ENCODE data around the gene CA12. TPM values are rescaled to one million over a fixed set of nuclear protein-coding genes. Genes with fewer than 3 reads are reported as not detected.
"Not testable (repeated sequence)": the region's sequence is repeated elsewhere in the genome, so short reads cannot be mapped to it uniquely, and the experiment has no call there.

CA12 gene
- total and polyA plus RNA-seq, 2 donors (not counting 1 experiment from before 2014, with no cell fraction given), result not detected

DNA sequence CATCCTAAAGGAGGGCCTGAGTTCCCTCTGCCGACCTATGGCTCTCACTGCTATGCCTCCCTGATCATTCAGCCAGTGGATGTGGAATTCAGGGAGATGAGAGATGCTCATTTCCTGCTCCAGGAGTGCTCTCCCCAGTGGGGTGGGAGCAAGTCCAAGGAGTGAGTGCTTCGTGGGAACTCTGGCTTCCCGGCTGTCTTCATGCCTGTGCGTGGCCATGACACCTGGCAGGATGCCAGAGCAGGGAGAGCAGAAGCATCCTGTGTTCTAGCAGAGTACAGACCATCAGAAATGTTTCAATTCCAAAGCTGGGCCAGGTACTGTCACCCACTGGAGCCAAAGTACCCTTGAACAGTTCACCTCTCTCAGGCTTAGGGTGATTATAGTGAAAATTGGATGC, 59.1 kb downstream of the CA12 start:
- no peak for TF ChIP-seq EZH2 (IDR thresholded peaks at IDR 0.05; ENCODE audit: borderline replicate concordance, insufficient read depth, low read depth, low read length, poor library complexity, severe bottlenecking)
- TF ChIP-seq, protein P1, sequence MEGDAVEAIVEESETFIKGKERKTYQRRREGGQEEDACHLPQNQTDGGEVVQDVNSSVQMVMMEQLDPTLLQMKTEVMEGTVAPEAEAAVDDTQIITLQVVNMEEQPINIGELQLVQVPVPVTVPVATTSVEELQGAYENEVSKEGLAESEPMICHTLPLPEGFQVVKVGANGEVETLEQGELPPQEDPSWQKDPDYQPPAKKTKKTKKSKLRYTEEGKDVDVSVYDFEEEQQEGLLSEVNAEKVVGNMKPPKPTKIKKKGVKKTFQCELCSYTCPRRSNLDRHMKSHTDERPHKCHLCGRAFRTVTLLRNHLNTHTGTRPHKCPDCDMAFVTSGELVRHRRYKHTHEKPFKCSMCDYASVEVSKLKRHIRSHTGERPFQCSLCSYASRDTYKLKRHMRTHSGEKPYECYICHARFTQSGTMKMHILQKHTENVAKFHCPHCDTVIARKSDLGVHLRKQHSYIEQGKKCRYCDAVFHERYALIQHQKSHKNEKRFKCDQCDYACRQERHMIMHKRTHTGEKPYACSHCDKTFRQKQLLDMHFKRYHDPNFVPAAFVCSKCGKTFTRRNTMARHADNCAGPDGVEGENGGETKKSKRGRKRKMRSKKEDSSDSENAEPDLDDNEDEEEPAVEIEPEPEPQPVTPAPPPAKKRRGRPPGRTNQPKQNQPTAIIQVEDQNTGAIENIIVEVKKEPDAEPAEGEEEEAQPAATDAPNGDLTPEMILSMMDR (IDR thresholded peaks at IDR 0.05), result no peak
- no peak overlapping the region for H2AFZ ChIP-seq (ENCODE audit: insufficient read depth, low read depth, low read length, poor library complexity, severe bottlenecking)
- ChIA-PET POLR2A (no interaction called here), CTCF (no interaction called here)
- H3K4me2 ChIP-seq (replicated peaks; ENCODE audit: low read depth, low read length, poor library complexity, severe bottlenecking), result no peak overlapping the region
- no peak overlapping the region for H3K27ac Mint-ChIP-seq
- 61% methylated on average over 4 of the region's 4 CpGs for WGBS (ENCODE audit: insufficient coverage)
- H3K27ac ChIP-seq (ENCODE audit: low read length in 2 of 2), result no peak overlapping the region
- intact Hi-C loops (cut with micrococcal nuclease), result no loop called here
- no peaks in the 10 kb centered on the region for H3K9me3 ChIP-seq (ENCODE audit: control extremely low read depth in 1 of 3, control insufficient read depth in 2 of 3, insufficient read depth in 1 of 3, low read length in 2 of 3)
- H3K9ac ChIP-seq (ENCODE audit: low read length), result no peak overlapping the region
- no peaks in the 10 kb centered on the region for H3K27me3 ChIP-seq (replicated peaks in 1 of 4; ENCODE audit: control extremely low read depth in 1 of 4, control insufficient read depth in 3 of 4, insufficient read depth in 4 of 4, low read length in 3 of 4)
- no peak overlapping the region for H3K4me3 Mint-ChIP-seq
- DNase-seq (no peak), ATAC-seq (ENCODE audit: low read depth) (no peak)
- H3K4me1 ChIP-seq (ENCODE audit: control insufficient read depth in 2 of 2, insufficient read depth in 2 of 2, low read length in 2 of 2), result no peaks in the 10 kb centered on the region
- no peaks in the 10 kb centered on the region for H3K4me1 Mint-ChIP-seq
- no peaks in the 10 kb centered on the region for H3K36me3 ChIP-seq (replicated peaks in 1 of 2; ENCODE audit: control extremely low read depth in 1 of 2, control insufficient read depth in 1 of 2, extremely low read depth in 1 of 2, insufficient read depth in 2 of 2, low read length in 1 of 2)
- H3K4me3 ChIP-seq (ENCODE audit: control extremely low read depth in 1 of 5, extremely low read depth in 1 of 5, insufficient read depth in 1 of 5, low read depth in 2 of 5, low read length in 4 of 5), result no peak overlapping the region
- H4K20me1 ChIP-seq (ENCODE audit: control insufficient read depth, insufficient read depth, low read length, poor library complexity, severe bottlenecking), result no peaks in the 10 kb centered on the region
- H3K27me3 Mint-ChIP-seq, result peaks cover under 1% of the 10 kb centered on the region
- H3K79me2 ChIP-seq (ENCODE audit: control insufficient read depth, insufficient read depth, low read length), result no peaks in the 10 kb centered on the region
- no peaks in the 10 kb centered on the region for H3K9me3 Mint-ChIP-seq (ENCODE audit: insufficient read depth)

DNA sequence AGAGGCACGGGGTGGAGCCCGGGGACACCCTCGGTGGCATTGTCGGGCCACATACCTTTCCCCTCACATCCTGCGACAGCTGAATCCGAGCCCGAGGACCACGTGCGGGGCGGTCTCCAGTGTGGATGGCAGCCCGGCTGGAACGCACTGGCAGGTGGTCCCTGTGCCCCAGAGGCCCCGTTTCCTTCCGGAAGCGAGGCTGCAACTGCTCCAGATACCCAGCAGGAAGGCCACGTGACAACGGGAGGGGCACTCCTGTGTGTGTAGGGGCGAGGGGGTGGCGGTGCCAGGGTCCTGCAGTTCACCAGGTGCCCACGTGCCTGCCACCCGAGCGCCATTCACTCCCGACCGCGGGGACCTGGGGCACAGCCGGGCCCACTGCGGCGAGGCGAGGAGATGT, 60.2 kb downstream of the CA12 start:
- Histone ChIP-seq H3K9ac (ENCODE audit: low read length) (no peak overlapping the region), H3K79me2 (ENCODE audit: control insufficient read depth, insufficient read depth, low read length) (no peaks in the 10 kb centered on the region), H3K9me3 (ENCODE audit: control extremely low read depth in 1 of 3, control insufficient read depth in 2 of 3, insufficient read depth in 1 of 3, low read length in 2 of 3) (no peaks in the 10 kb centered on the region), H2AFZ (ENCODE audit: insufficient read depth, low read depth, low read length, poor library complexity, severe bottlenecking) (no peak overlapping the region), H3K27me3 (replicated peaks in 1 of 4; ENCODE audit: control extremely low read depth in 1 of 4, control insufficient read depth in 3 of 4, insufficient read depth in 4 of 4, low read length in 3 of 4) (no peaks in the 10 kb centered on the region), H3K27ac (ENCODE audit: low read length in 2 of 2) (no peak overlapping the region), H4K20me1 (ENCODE audit: control insufficient read depth, insufficient read depth, low read length, poor library complexity, severe bottlenecking) (no peaks in the 10 kb centered on the region), H3K4me2 (replicated peaks; ENCODE audit: low read depth, low read length, poor library complexity, severe bottlenecking) (no peak overlapping the region), H3K4me1 (ENCODE audit: control insufficient read depth in 2 of 2, insufficient read depth in 2 of 2, low read length in 2 of 2) (no peaks in the 10 kb centered on the region), H3K36me3 (replicated peaks in 1 of 2; ENCODE audit: control extremely low read depth in 1 of 2, control insufficient read depth in 1 of 2, extremely low read depth in 1 of 2, insufficient read depth in 2 of 2, low read length in 1 of 2) (no peaks in the 10 kb centered on the region), H3K4me3 (ENCODE audit: control extremely low read depth in 1 of 5, extremely low read depth in 1 of 5, insufficient read depth in 1 of 5, low read depth in 2 of 5, low read length in 4 of 5) (no peak overlapping the region)
- no peak overlapping the region for H3K4me3 Mint-ChIP-seq
- H3K4me1 Mint-ChIP-seq, result peaks cover 2% of the 10 kb centered on the region
- no peaks in the 10 kb centered on the region for H3K9me3 Mint-ChIP-seq (ENCODE audit: insufficient read depth)
- ATAC-seq (ENCODE audit: low read depth) (no peak), DNase-seq (no peak)
- WGBS (ENCODE audit: insufficient coverage), result 99% methylated on average over 23 of the region's 29 CpGs
- CTCF ChIA-PET, result no interaction called here
- POLR2A ChIA-PET, result no interaction called here
- no peak for TF ChIP-seq EZH2 (IDR thresholded peaks at IDR 0.05; ENCODE audit: borderline replicate concordance, insufficient read depth, low read depth, low read length, poor library complexity, severe bottlenecking)
- TF ChIP-seq, protein P1 (IDR thresholded peaks at IDR 0.05), result no peak
- H3K27ac Mint-ChIP-seq, result no peak overlapping the region
- no peaks in the 10 kb centered on the region for H3K27me3 Mint-ChIP-seq
- intact Hi-C loops (cut with micrococcal nuclease), result no loop called here

DNA sequence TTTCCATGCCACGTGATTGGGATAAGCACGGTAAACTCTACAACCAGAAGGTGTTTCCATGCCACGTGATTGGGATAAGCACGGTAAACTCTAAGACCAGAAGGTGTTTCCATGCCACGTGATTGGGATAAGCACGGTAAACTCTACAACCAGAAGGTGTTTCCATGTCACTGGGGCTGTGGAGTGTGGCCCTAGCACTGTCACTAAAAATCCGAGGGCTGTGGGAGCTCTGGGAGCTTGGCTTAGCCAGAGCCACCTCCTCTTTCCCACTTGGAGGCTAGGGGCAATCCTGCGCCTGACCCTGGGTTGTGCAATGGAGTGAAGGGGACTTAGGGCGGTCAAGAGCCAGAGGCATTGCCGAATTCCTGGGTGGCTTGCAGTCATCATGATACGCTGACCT, 60.7 kb downstream of the CA12 start:
- H4K20me1 ChIP-seq (ENCODE audit: control insufficient read depth, insufficient read depth, low read length, poor library complexity, severe bottlenecking); ATAC-seq (ENCODE audit: low read depth); H3K79me2 ChIP-seq (ENCODE audit: control insufficient read depth, insufficient read depth, low read length); H3K4me2 ChIP-seq (replicated peaks; ENCODE audit: low read depth, low read length, poor library complexity, severe bottlenecking); intact Hi-C loops (cut with micrococcal nuclease); H3K9ac ChIP-seq (ENCODE audit: low read length); H3K27me3 Mint-ChIP-seq; CTCF ChIA-PET; POLR2A ChIA-PET; H2AFZ ChIP-seq (ENCODE audit: insufficient read depth, low read depth, low read length, poor library complexity, severe bottlenecking); H3K4me3 Mint-ChIP-seq; H3K4me3 ChIP-seq (ENCODE audit: control extremely low read depth in 1 of 5, extremely low read depth in 1 of 5, insufficient read depth in 1 of 5, low read depth in 2 of 5, low read length in 4 of 5); H3K27ac ChIP-seq (ENCODE audit: low read length in 2 of 2); H3K9me3 Mint-ChIP-seq (ENCODE audit: insufficient read depth); H3K27me3 ChIP-seq (replicated peaks in 1 of 4; ENCODE audit: control extremely low read depth in 1 of 4, control insufficient read depth in 3 of 4, insufficient read depth in 4 of 4, low read length in 3 of 4); H3K9me3 ChIP-seq (ENCODE audit: control extremely low read depth in 1 of 3, control insufficient read depth in 2 of 3, insufficient read depth in 1 of 3, low read length in 2 of 3); H3K4me1 Mint-ChIP-seq; H3K36me3 ChIP-seq (replicated peaks in 1 of 2; ENCODE audit: control extremely low read depth in 1 of 2, control insufficient read depth in 1 of 2, extremely low read depth in 1 of 2, insufficient read depth in 2 of 2, low read length in 1 of 2); DNase-seq; H3K4me1 ChIP-seq (ENCODE audit: control insufficient read depth in 2 of 2, insufficient read depth in 2 of 2, low read length in 2 of 2); H3K27ac Mint-ChIP-seq: not testable (repeated sequence)
- 100% methylated on average over 5 of the region's 11 CpGs for WGBS (ENCODE audit: insufficient coverage)
